Epithelial cell of proximal tubule (primary cell): ENCODE data around the gene GZMB. TPM values are rescaled to one million over a fixed set of nuclear protein-coding genes. Genes with fewer than 3 reads are reported as not detected.

Experiments
- DNase-seq: peaks from one replicate; pipeline ENCODE4 v3.0.0-alpha.2; 2011; ENCODE audit warnings: low read depth
- H3K4me3 ChIP-seq: 2 replicates; pipeline ENCODE4 v1.5.1; 2011; ENCODE audit warnings: low read depth, mild to moderate bottlenecking, low read length
- CTCF ChIP-seq: conservative IDR thresholded peaks from 2 replicates; pipeline ENCODE4 v1.5.1; 2012; ENCODE audit warnings: low read depth, mild to moderate bottlenecking, low read length
- total RNA-seq: library from RNA; depleted of rRNA; stranded (reverse); fragments of >200 nt; gene quantifications from 2 replicates; pipeline ENCODE4 v1.2.3, GENCODE V29; 2015

GZMB gene
- total RNA-seq, 1 donor from 2014 or later = not detected

GRCh38 chr14:24632761-24633160 is 1.2 kb downstream of the GZMB start:
- TF ChIP-seq CTCF = no peak
- no peak for DNase-seq
- no peak overlapping the region for H3K4me3 ChIP-seq

GRCh38 chr14:24632336-24632735 is 1.7 kb downstream of the GZMB start:
- H3K4me3 ChIP-seq = no peak overlapping the region
- DNase-seq = no peak
- no peak for TF ChIP-seq CTCF

GRCh38 chr14:24631749-24632335 is 2.1 kb downstream of the GZMB start:
- no peak for TF ChIP-seq CTCF
- DNase-seq = no peak
- no peak overlapping the region for H3K4me3 ChIP-seq

GRCh38 chr14:24630872-24631477 is 3.0 kb downstream of the GZMB start:
- DNase-seq = no peak
- no peak overlapping the region for H3K4me3 ChIP-seq
- TF ChIP-seq CTCF = no peak

GRCh38 chr14:24630087-24630871 is 3.7 kb downstream of the GZMB start:
- H3K4me3 ChIP-seq = no peak overlapping the region
- no peak for TF ChIP-seq CTCF
- DNase-seq = no peak

- no peak for TF ChIP-seq CTCF
- no peak overlapping the region for H3K4me3 ChIP-seq
- DNase-seq = no peak
Observed at GRCh38 chr14:24629521-24629920, 4.5 kb downstream of the GZMB start.
